Activated CD8-positive, alpha-beta memory T cell treated with anti-CD3 and anti-CD28 coated beads, Interleukin-2, amount 50 U/mL, for 24 hours (primary cell): Measurements from ENCODE around the gene HGS.

Experiments used
- DNase-seq: peaks from one replicate; pipeline ENCODE4 v3.0.0-alpha.2; 2020; ENCODE audit errors: extremely low read depth

HGS gene

GRCh38 chr17:81741594-81742452, 58.0 kb downstream of the HGS start:
- no peak for DNase-seq
